ENCODE measurements around the gene HHIPL1. TPM values are rescaled to one million over a fixed set of nuclear protein-coding genes. Genes with fewer than 3 reads are reported as not detected.

HHIPL1 gene
- total RNA-seq, 2 experiments from 2014 or later: 0.25 to 0.72 TPM

DNA sequence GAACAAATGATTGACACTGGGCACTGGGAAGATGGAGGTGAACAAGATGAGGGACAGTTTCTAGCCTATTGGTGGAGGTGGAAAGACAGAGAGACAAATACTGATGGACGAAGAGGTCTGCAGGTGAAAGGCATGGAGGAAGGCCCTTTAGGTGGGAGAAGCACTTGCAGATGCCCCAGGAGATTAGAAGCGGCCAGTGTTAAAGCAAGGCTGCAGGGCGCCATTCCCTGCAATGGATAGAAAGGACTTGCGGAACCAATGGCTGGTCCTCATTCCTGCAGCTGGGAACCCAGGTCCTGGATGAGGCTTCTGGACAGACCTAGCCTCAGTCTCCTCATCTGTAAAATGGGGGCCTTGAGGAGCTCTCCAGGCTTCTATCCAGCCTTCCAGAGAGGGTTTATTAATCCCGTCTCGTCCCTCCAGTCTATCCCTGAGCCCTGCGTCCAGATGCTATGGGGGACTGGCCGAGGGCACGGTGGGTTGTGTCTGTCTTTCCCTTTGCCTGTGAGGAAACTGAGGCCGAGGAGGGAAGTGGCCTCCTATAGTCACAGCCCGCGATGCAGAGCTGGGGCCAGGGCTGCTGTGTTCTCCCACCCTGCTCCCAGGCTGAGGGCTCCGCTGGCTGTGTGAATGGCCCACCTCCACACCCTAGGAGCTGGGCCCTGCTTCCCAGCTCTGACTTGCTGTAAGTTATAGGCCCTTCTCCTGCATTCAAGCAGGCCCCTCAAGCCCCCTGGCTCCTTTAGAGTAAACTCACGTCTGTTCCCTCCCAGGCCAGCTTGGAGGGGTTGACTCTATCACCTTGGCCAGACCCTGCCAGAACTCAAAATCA is 72.1 kb downstream of the HHIPL1 start:
- no peaks in the 10 kb centered on the region for H3K9me2 ChIP-seq (ENCODE audit: insufficient read depth, low read length)
- H3K79me2 ChIP-seq (ENCODE audit: insufficient read depth, low read depth, low read length): no peaks in the 10 kb centered on the region
- no peak overlapping the region for H3K4me2 ChIP-seq (ENCODE audit: low read length)
- no peak for DNase-seq (ENCODE audit: low spot score)
- H2AFZ ChIP-seq (ENCODE audit: low read length): no peak overlapping the region
- H3K27ac ChIP-seq (ENCODE audit: low read depth, low read length, poor library complexity, severe bottlenecking): no peak overlapping the region
- H3K36me3 ChIP-seq (ENCODE audit: insufficient read depth, low read length): no peaks in the 10 kb centered on the region
- ChIA-PET POLR2A (no interaction called here), CTCF (ENCODE audit: unreplicated experiment) (no interaction called here)
- intact Hi-C loops (cut with micrococcal nuclease; ENCODE audit: unreplicated experiment): no loop called here
- H3K4me3 ChIP-seq (ENCODE audit: low read depth, low read length, poor library complexity, severe bottlenecking): no peak overlapping the region
- TF ChIP-seq EZH2phosphoT487 (IDR thresholded peaks at IDR 0.05; ENCODE audit: borderline replicate concordance, low read depth, low read length): no peak
- TF ChIP-seq, protein P1, sequence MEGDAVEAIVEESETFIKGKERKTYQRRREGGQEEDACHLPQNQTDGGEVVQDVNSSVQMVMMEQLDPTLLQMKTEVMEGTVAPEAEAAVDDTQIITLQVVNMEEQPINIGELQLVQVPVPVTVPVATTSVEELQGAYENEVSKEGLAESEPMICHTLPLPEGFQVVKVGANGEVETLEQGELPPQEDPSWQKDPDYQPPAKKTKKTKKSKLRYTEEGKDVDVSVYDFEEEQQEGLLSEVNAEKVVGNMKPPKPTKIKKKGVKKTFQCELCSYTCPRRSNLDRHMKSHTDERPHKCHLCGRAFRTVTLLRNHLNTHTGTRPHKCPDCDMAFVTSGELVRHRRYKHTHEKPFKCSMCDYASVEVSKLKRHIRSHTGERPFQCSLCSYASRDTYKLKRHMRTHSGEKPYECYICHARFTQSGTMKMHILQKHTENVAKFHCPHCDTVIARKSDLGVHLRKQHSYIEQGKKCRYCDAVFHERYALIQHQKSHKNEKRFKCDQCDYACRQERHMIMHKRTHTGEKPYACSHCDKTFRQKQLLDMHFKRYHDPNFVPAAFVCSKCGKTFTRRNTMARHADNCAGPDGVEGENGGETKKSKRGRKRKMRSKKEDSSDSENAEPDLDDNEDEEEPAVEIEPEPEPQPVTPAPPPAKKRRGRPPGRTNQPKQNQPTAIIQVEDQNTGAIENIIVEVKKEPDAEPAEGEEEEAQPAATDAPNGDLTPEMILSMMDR (conservative IDR thresholded peaks at IDR 0.05; ENCODE audit: low read length): no peak
- no peaks in the 10 kb centered on the region for H3K9me3 ChIP-seq (ENCODE audit: low read length)
- no peaks in the 10 kb centered on the region for H3K4me1 ChIP-seq (ENCODE audit: insufficient read depth, low read length, poor library complexity, severe bottlenecking)
- no peaks in the 10 kb centered on the region for H4K20me1 ChIP-seq (ENCODE audit: insufficient read depth, low read length)
- BruUV-seq (replicated peaks): no TSS peak

- DNase-seq (ENCODE audit: low spot score): no peak
- Histone ChIP-seq H3K27ac (ENCODE audit: low read depth, low read length, poor library complexity, severe bottlenecking) (no peak overlapping the region), H2AFZ (ENCODE audit: low read length) (no peak overlapping the region), H3K9me2 (ENCODE audit: insufficient read depth, low read length) (no peaks in the 10 kb centered on the region), H3K4me3 (ENCODE audit: low read depth, low read length, poor library complexity, severe bottlenecking) (no peak overlapping the region), H3K4me2 (ENCODE audit: low read length) (no peak overlapping the region), H3K79me2 (ENCODE audit: insufficient read depth, low read depth, low read length) (no peaks in the 10 kb centered on the region), H4K20me1 (ENCODE audit: insufficient read depth, low read length) (no peaks in the 10 kb centered on the region), H3K36me3 (ENCODE audit: insufficient read depth, low read length) (no peaks in the 10 kb centered on the region), H3K9me3 (ENCODE audit: low read length) (no peaks in the 10 kb centered on the region), H3K4me1 (ENCODE audit: insufficient read depth, low read length, poor library complexity, severe bottlenecking) (no peaks in the 10 kb centered on the region)
- intact Hi-C loops (cut with micrococcal nuclease; ENCODE audit: unreplicated experiment): no loop called here
- BruUV-seq (replicated peaks): no TSS peak
- ChIA-PET CTCF (ENCODE audit: unreplicated experiment) (no interaction called here), POLR2A (no interaction called here)
- TF ChIP-seq EZH2phosphoT487 (IDR thresholded peaks at IDR 0.05; ENCODE audit: borderline replicate concordance, low read depth, low read length): no peak
- TF ChIP-seq, protein P1 (conservative IDR thresholded peaks at IDR 0.05; ENCODE audit: low read length): no peak
These were observed 72.7 kb downstream of the HHIPL1 start for GRCh38 chr14:99717682-99718013.

GRCh38 chr14:99718031-99718810 is 73.3 kb downstream of the HHIPL1 start:
- ChIA-PET CTCF (ENCODE audit: unreplicated experiment) (no interaction called here), POLR2A (interaction anchor here (0.6 kb wide), 1 partner anchor 399 kb away, joined by 3 read pairs; no protein-coding TSS in a partner anchor)
- Histone ChIP-seq H3K4me2 (ENCODE audit: low read length) (no peak overlapping the region), H2AFZ (ENCODE audit: low read length) (no peak overlapping the region), H3K4me1 (ENCODE audit: insufficient read depth, low read length, poor library complexity, severe bottlenecking) (no peaks in the 10 kb centered on the region), H3K4me3 (ENCODE audit: low read depth, low read length, poor library complexity, severe bottlenecking) (no peak overlapping the region), H4K20me1 (ENCODE audit: insufficient read depth, low read length) (no peaks in the 10 kb centered on the region), H3K79me2 (ENCODE audit: insufficient read depth, low read depth, low read length) (no peaks in the 10 kb centered on the region), H3K27ac (ENCODE audit: low read depth, low read length, poor library complexity, severe bottlenecking) (no peak overlapping the region), H3K36me3 (ENCODE audit: insufficient read depth, low read length) (no peaks in the 10 kb centered on the region), H3K9me2 (ENCODE audit: insufficient read depth, low read length) (no peaks in the 10 kb centered on the region), H3K9me3 (ENCODE audit: low read length) (no peaks in the 10 kb centered on the region)
- TF ChIP-seq, protein P1 (conservative IDR thresholded peaks at IDR 0.05; ENCODE audit: low read length): no peak
- no peak for TF ChIP-seq EZH2phosphoT487 (IDR thresholded peaks at IDR 0.05; ENCODE audit: borderline replicate concordance, low read depth, low read length)
- intact Hi-C loops (cut with micrococcal nuclease; ENCODE audit: unreplicated experiment): no loop called here
- BruUV-seq (replicated peaks): no TSS peak
- DNase-seq (ENCODE audit: low spot score): no peak
